Ascending aorta (tissue), 2 donors: ENCODE measurements around the gene PGLYRP1. TPM values are rescaled to one million over a fixed set of nuclear protein-coding genes. Genes with fewer than 3 reads are reported as not detected.
A peak's percentile ranks its signal among the peaks of the same experiment; 100 is the strongest.

ENCODE experiments used
- DNase-seq, 2 donors: peaks; one replicate each; pipeline ENCODE4 v3.0.0-alpha.2; 2019; ENCODE audit warnings: low spot score in 2 of 2
- H3K27ac ChIP-seq, 2 donors: fragments of 200-600 bp; sonication (generic); one replicate each; pipeline ENCODE4 v1.5.1; 2016 to 2017; ENCODE audit warnings: mild to moderate bottlenecking in 1 of 2
- H3K27me3 ChIP-seq: fragments of 200-600 bp; sonication (generic); one replicate; pipeline ENCODE4 v1.5.1; 2017
- H3K36me3 ChIP-seq, 2 donors: fragments of 200-600 bp; sonication (generic); one replicate each; pipeline ENCODE4 v1.5.1; 2016
- H3K4me1 ChIP-seq, 2 donors: fragments of 200-600 bp; sonication (generic); one replicate each; pipeline ENCODE4 v1.5.1; 2016 to 2017; ENCODE audit warnings: mild to moderate bottlenecking in 1 of 2
- H3K4me3 ChIP-seq, 2 donors: fragments of 200-600 bp; sonication (generic); one replicate each; pipeline ENCODE4 v1.5.1; 2016 to 2017; ENCODE audit warnings: mild to moderate bottlenecking in 1 of 2
- H3K9me3 ChIP-seq, 2 donors: fragments of 200-600 bp; sonication (generic); one replicate each; pipeline ENCODE4 v1.5.1; 2016
- intact Hi-C: fragments of 100-400 bp; cut with DNase I; formaldehyde crosslinking; loops from one replicate; pipeline ENCODE4 v1.15.1; 2023
- total RNA-seq: library from RNA; depleted of rRNA; stranded (reverse); fragments of >200 nt; gene quantifications from one replicate; pipeline ENCODE4 v1.1.0, GENCODE V29; 2016
- TF ChIP-seq, protein P1 (sequence below), 3 experiments: fragments of 200-600 bp in 2 of 3; fragments of 450-650 bp in 1 of 3; sonication (generic) in 2 of 3; IDR thresholded peaks; one replicate each; pipeline ENCODE4 v1.5.1; 2016 to 2019; ENCODE audit warnings: antibody characterized with exemption in 3 of 3, mild to moderate bottlenecking in 1 of 3, moderate library complexity in 1 of 3

Gene PGLYRP1
- total RNA-seq, 1 donor from 2014 or later, result not detected

DNA sequence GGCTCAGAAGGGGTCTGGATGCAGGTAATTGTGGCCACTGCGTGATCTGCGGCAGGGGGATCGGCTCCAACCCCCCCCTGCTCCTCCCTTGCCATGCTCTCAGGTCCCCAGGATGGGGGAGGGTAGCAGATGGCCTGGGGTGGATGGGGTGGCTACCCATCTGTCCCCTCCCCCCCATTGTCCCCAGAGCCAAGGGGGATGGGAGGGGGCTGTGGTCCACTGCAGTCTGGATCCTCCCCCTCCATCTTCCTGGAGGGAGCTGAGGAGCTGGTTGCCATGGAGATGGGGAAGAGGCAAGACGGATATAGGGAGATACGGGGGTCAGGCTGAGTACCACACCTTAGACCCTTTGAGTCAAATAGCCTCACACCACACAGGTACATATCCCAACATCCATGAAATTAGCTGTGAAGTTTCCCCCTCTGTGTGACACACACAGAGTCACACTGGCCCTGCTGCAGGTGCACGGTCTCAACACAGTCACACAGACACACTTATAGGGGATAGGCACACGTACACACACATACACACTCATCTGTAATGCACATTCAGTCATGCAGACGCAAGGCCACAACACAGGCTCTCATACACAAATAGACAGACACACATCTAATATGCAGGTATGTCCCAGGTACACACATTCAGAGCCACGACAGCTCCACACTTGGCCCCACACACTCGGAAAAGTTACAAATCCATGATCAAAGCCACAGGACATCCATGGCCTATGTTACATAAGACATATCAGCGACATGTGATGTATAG is 47.4 kb downstream of the PGLYRP1 start:
- DNase-seq, result no peak
- no peaks in the 10 kb centered on the region for H3K36me3 ChIP-seq
- intact Hi-C loops, result no loop called here
- H3K4me1 ChIP-seq, result peaks cover 0 to 2% of the 10 kb centered on the region in 2 donors
- no peak overlapping the region for H3K27ac ChIP-seq
- H3K4me3 ChIP-seq, result no peak overlapping the region
- H3K27me3 ChIP-seq, result peaks cover 16% of the 10 kb centered on the region
- H3K9me3 ChIP-seq, result no peaks in the 10 kb centered on the region
- TF ChIP-seq, protein P1, sequence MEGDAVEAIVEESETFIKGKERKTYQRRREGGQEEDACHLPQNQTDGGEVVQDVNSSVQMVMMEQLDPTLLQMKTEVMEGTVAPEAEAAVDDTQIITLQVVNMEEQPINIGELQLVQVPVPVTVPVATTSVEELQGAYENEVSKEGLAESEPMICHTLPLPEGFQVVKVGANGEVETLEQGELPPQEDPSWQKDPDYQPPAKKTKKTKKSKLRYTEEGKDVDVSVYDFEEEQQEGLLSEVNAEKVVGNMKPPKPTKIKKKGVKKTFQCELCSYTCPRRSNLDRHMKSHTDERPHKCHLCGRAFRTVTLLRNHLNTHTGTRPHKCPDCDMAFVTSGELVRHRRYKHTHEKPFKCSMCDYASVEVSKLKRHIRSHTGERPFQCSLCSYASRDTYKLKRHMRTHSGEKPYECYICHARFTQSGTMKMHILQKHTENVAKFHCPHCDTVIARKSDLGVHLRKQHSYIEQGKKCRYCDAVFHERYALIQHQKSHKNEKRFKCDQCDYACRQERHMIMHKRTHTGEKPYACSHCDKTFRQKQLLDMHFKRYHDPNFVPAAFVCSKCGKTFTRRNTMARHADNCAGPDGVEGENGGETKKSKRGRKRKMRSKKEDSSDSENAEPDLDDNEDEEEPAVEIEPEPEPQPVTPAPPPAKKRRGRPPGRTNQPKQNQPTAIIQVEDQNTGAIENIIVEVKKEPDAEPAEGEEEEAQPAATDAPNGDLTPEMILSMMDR (IDR thresholded peaks at IDR 0.05), result no peak

DNA sequence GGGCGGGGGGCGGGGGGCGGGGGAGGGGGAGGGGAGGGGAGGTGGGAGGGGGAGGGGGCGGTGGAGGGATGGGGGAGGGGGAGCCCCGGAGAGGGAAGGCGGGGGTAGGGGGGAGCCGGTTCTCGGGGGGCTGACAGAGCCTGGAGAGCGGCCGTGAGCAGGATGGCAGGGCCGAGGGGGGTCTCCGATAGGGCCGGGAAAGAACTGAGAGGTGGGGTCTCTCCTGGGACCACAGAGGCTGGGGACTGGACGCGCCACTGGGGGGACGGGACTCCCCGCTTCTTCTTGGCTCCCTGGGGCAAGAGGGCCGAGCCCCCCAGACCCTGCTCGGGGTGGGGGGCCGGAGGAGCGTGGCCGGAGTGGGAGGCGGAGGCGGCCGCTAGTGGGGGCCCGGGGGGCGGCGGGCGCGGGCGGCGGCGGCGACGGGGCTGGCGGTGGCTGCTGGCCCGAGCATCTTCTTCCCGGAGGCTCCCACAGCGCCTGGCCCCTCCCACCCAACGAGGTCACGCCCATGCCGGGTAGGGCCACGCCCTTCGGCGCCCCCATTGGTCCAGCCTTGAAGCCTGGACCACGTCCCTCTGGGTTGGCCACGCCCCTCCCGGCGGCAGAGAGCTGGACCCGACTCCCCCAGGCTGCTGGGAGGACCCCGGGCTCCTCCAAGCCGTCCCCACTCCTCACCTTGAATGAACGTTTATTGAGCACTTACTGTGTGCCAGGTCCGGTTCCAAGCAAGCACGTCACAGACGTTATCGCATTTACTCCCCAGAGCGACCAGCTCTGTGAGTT is 49.1 kb downstream of the PGLYRP1 start, which contains the start of gene NOVA2:
NOVA2 (minus strand) TSS at position 313 of the 786 bp plus-strand sequence. CDS start 514 bp downstream, outside the sequence.
- TF ChIP-seq, protein P1 (IDR thresholded peaks at IDR 0.05), result no peak
- DNase-seq, result peak in 1 of 2 donors; percentile 68
- H3K4me3 ChIP-seq, result peak within 1 kb of the TSS; percentile 20 to 54
- H3K9me3 ChIP-seq, result no peaks in the 10 kb centered on the region
- no peaks in the 10 kb centered on the region for H3K36me3 ChIP-seq
- intact Hi-C loops, result no loop called here
- H3K27ac ChIP-seq, result peak within 1 kb of the TSS in 1 of 2 donors; percentile 48
- peaks cover 0 to 2% of the 10 kb centered on the region in 2 donors for H3K4me1 ChIP-seq
- peaks cover 16% of the 10 kb centered on the region for H3K27me3 ChIP-seq

- no peak overlapping the region for H3K27ac ChIP-seq
- peak overlapping the region; percentile 20 to 54 for H3K4me3 ChIP-seq
- H3K36me3 ChIP-seq, result no peaks in the 10 kb centered on the region
- no peaks in the 10 kb centered on the region for H3K9me3 ChIP-seq
- TF ChIP-seq, protein P1 (IDR thresholded peaks at IDR 0.05), result no peak
- DNase-seq, result no peak
- peaks cover 16% of the 10 kb centered on the region for H3K27me3 ChIP-seq
- intact Hi-C loops, result no loop called here
- peaks cover 0 to 2% of the 10 kb centered on the region in 2 donors for H3K4me1 ChIP-seq
Observed at GRCh38 chr19:45972947-45973540, 49.8 kb downstream of the PGLYRP1 start.

GRCh38 chr19:45972081-45972946 is 50.5 kb downstream of the PGLYRP1 start:
- peaks cover 16% of the 10 kb centered on the region for H3K27me3 ChIP-seq
- no peaks in the 10 kb centered on the region for H3K36me3 ChIP-seq
- intact Hi-C loops, result no loop called here
- DNase-seq, result no peak
- peaks cover 0 to 2% of the 10 kb centered on the region in 2 donors for H3K4me1 ChIP-seq
- H3K4me3 ChIP-seq, result peak overlapping the region in 1 of 2 donors; percentile 54
- TF ChIP-seq, protein P1 (IDR thresholded peaks at IDR 0.05), result no peak
- H3K9me3 ChIP-seq, result no peaks in the 10 kb centered on the region
- H3K27ac ChIP-seq, result no peak overlapping the region
